HepG2 (cell line): ENCODE data around the gene RASL12. TPM values are rescaled to one million over a fixed set of nuclear protein-coding genes. Genes with fewer than 3 reads are reported as not detected.
A peak's percentile ranks its signal among the peaks of the same experiment; 100 is the strongest.

ENCODE experiments used
- ATAC-seq: fragments of 200-7000 bp; cut with Tn5 transposase; 3 replicates; pipeline ENCODE4 v1.9.1; 2020; ENCODE audit warnings: mild to moderate bottlenecking, moderate library complexity
- BruUV-seq: library from RNA; stranded (reverse); fragments of 400-500 nt; replicated peaks from 2 replicates; lab custom pipeline; 2021; lab: Mats Ljungman, UMichigan
- CTCF ChIA-PET: fragments of 300-600 bp; formaldehyde crosslinking; extraction: SDS; loops from one replicate; lab custom pipeline; 2021; ENCODE audit warnings: low total read pairs, inconsistent platforms, low intra/inter-chr PET ratio; lab: Yijun Ruan, JAX
- POLR2A ChIA-PET: fragments of 350-600 bp; sonication (Branson Sonifier 250); formaldehyde crosslinking; loops from one replicate; lab custom pipeline; 2020; ENCODE audit warnings: antibody characterized with exemption, inconsistent platforms; lab: Yijun Ruan, JAX
- DNase-seq: peaks from one replicate; pipeline ENCODE4 v3.0.0-alpha.2; 2015; ENCODE audit warnings: low spot score
- FAIRE-seq: peaks from 3 replicates; lab custom pipeline; 2011; peaks lifted over from hg19 to GRCh38; lab: Jason Lieb, UNC
- H2AFZ ChIP-seq: one replicate; pipeline ENCODE4 v1.6.1; 2011; ENCODE audit warnings: low read length, inconsistent platforms
- H3K27ac ChIP-seq: fragments of 300-600 bp; 3 replicates; pipeline ENCODE4 v1.8.0; 2011; ENCODE audit warnings: mixed run types, mild to moderate bottlenecking, mixed read lengths, low read length, inconsistent platforms; ENCODE audit not compliant: insufficient read depth; ENCODE audit errors: extremely low read length
- H3K27me3 ChIP-seq, 2 experiments: fragments of 200-600 bp in 1 of 2; 2 replicates in 1 of 2; 3 replicates in 1 of 2; pipeline versions ENCODE4 v1.6.0 to v1.8.0; 2011; ENCODE audit warnings: low read length in 2 of 2, mild to moderate bottlenecking in 2 of 2, moderate library complexity in 2 of 2, inconsistent platforms in 1 of 2; ENCODE audit not compliant: insufficient read depth in 2 of 2, control insufficient read depth in 1 of 2
- H3K36me3 ChIP-seq, 2 experiments: fragments of 200-600 bp in 1 of 2; replicated peaks in 1 of 2; 2 replicates in 1 of 2; 3 replicates in 1 of 2; pipeline versions ENCODE4 v1.5.1 to v1.8.0; 2011; ENCODE audit warnings: low read length in 2 of 2, inconsistent platforms in 1 of 2; ENCODE audit not compliant: insufficient read depth in 2 of 2, control insufficient read depth in 1 of 2
- H3K4me1 ChIP-seq: 2 replicates; pipeline ENCODE4 v1.5.1; 2012; ENCODE audit warnings: low read length, inconsistent platforms; ENCODE audit not compliant: insufficient read depth
- H3K4me2 ChIP-seq: 2 replicates; pipeline ENCODE4 v1.6.0; 2011; ENCODE audit warnings: low read depth, low read length, inconsistent platforms
- H3K4me3 ChIP-seq, 3 experiments: fragments of 200-600 bp in 1 of 3; sonication (generic), shearing (Covaris generic) in 1 of 3; replicated peaks in 1 of 3; 2 replicates each; pipeline ENCODE4 v1.5.1; 2011 to 2016; ENCODE audit warnings: low read length in 3 of 3, inconsistent platforms in 2 of 3, low read depth in 2 of 3, mild to moderate bottlenecking in 2 of 3, control low read depth in 1 of 3, mixed read lengths in 1 of 3; ENCODE audit not compliant: insufficient read depth in 1 of 3
- H3K79me2 ChIP-seq: one replicate; pipeline ENCODE4 v1.6.1; 2011; ENCODE audit warnings: low read length, inconsistent platforms; ENCODE audit not compliant: insufficient read depth
- H3K9ac ChIP-seq: 2 replicates; pipeline ENCODE4 v1.6.0; 2011; ENCODE audit warnings: mild to moderate bottlenecking, low read depth, low read length, inconsistent platforms; ENCODE audit not compliant: insufficient read depth
- H3K9me3 ChIP-seq: 2 replicates; pipeline ENCODE4 v1.5.1; 2012; ENCODE audit warnings: mild to moderate bottlenecking, low read length
- H4K20me1 ChIP-seq: 2 replicates; pipeline ENCODE4 v1.6.0; 2011; ENCODE audit warnings: inconsistent platforms, mild to moderate bottlenecking, low read length, moderate library complexity; ENCODE audit not compliant: insufficient read depth
- CTCF ChIP-seq: sonication (generic); formaldehyde crosslinking; IDR thresholded peaks from 2 replicates; pipeline ENCODE4 v1.5.0; 2020; ENCODE audit warnings: mild to moderate bottlenecking, missing genetic modification reagents, moderate library complexity
- FOXA3 ChIP-seq: IDR thresholded peaks from 2 replicates; pipeline ENCODE4 v1.6.1; 2016; ENCODE audit warnings: missing genetic modification reagents, missing compliant biosample characterization
- GPBP1L1 ChIP-seq: sonication (generic); formaldehyde crosslinking; IDR thresholded peaks from 2 replicates; pipeline ENCODE4 v1.5.0; 2020; ENCODE audit warnings: mild to moderate bottlenecking, missing genetic modification reagents
- HMGXB4 ChIP-seq, 2 experiments: sonication (generic) in 1 of 2; formaldehyde crosslinking in 1 of 2; IDR thresholded peaks; 2 replicates each; pipeline versions ENCODE4 v1.4.0 to v1.6.1; 2018 to 2020; ENCODE audit warnings: missing genetic modification reagents in 2 of 2, borderline replicate concordance in 1 of 2, low read depth in 1 of 2, mild to moderate bottlenecking in 1 of 2, missing biosample characterization in 1 of 2
- THYN1 ChIP-seq: sonication (generic); formaldehyde crosslinking; IDR thresholded peaks from 2 replicates; pipeline ENCODE4 v1.8.1; 2023; ENCODE audit warnings: low read depth, mild to moderate bottlenecking, moderate library complexity, missing genetic modification reagents, borderline replicate concordance
- ZBTB34 ChIP-seq: sonication (generic); formaldehyde crosslinking; IDR thresholded peaks from 2 replicates; pipeline ENCODE4 v1.8.0; 2022; ENCODE audit warnings: mild to moderate bottlenecking, missing genetic modification reagents
- ZNF251 ChIP-seq: sonication (generic); formaldehyde crosslinking; IDR thresholded peaks from 2 replicates; pipeline ENCODE4 v1.9.0; 2021; ENCODE audit warnings: mild to moderate bottlenecking, missing genetic modification reagents
- ZNF280D ChIP-seq: sonication (generic); formaldehyde crosslinking; IDR thresholded peaks from 2 replicates; pipeline ENCODE4 v1.5.1; 2020; ENCODE audit warnings: mild to moderate bottlenecking, missing genetic modification reagents
- ZNF430 ChIP-seq: sonication (generic); formaldehyde crosslinking; IDR thresholded peaks from 2 replicates; pipeline ENCODE4 v1.9.0; 2021; ENCODE audit warnings: mild to moderate bottlenecking, missing genetic modification reagents
- ZNF564 ChIP-seq: sonication (generic); formaldehyde crosslinking; IDR thresholded peaks from 2 replicates; pipeline ENCODE4 v1.8.1; 2023; ENCODE audit warnings: mild to moderate bottlenecking, missing genetic modification reagents
- ZNF790 ChIP-seq: sonication (generic); formaldehyde crosslinking; IDR thresholded peaks from 2 replicates; pipeline ENCODE4 v1.8.0; 2022; ENCODE audit warnings: missing genetic modification reagents, mild to moderate bottlenecking, borderline replicate concordance
- WGBS: methylation state at CpG from one replicate; pipeline ENCODE4 v1.1.6; 2017; ENCODE audit warnings: low lambda C conversion rate; 5-methylcytosine and 5-hydroxymethylcytosine counted together
- in situ Hi-C: cut with HindIII; loops from 2 replicates; pipeline ENCODE4 v1.10.0; 2017; ENCODE audit warnings: low pct_unique_long_range_greater_than_20kb; ENCODE audit not compliant: extremely low pct_ligation_motif_present
- intact Hi-C: fragments of 100-400 bp; cut with micrococcal nuclease; formaldehyde crosslinking; loops from one replicate; pipeline ENCODE4 v1.10.0; 2022; ENCODE audit not compliant: unreplicated experiment
- polyA plus RNA-seq, 8 experiments: library from polyadenylated mRNA; depleted of rRNA in 3 of 8; stranded (reverse) in 7 of 8; unstranded in 1 of 8; fragments of >200 nt; fragmentation: Illumina TruSeq in 4 of 8; extraction: Trizol in 4 of 8; gene quantifications; 2 replicates each; pipeline versions ENCODE4 v1.2.1 to v1.2.3, GENCODE V29; 2011 to 2016; ENCODE audit warnings: low read depth in 4 of 8, missing spikeins in 1 of 8, mixed read lengths in 1 of 8; ENCODE audit not compliant: insufficient read depth in 1 of 8
- total RNA-seq, 5 experiments: library from RNA; depleted of rRNA; stranded (reverse); fragments of >200 nt; fragmentation: Illumina TruSeq; extraction: Trizol; gene quantifications; 2 replicates each; pipeline ENCODE4 v1.2.3, GENCODE V29; 2016; ENCODE audit warnings: low read depth in 1 of 5

Gene RASL12
- total and polyA plus RNA-seq, 2 of the 13 experiments (the other 11 are each of a cell fraction or from before 2014, with no cell fraction given): 0.16 to 0.55 TPM

- intact Hi-C loops: loop anchor here (1.0 to 10.0 kb wide), 8 partner anchors 12 to 264 kb away; partner anchors contain the start of genes CLPX, RNU5A-1 and SLC51B
- in situ Hi-C loops: loop anchor here (10.0 kb wide), 2 partner anchors 52 to 262 kb away; partner anchors contain the start of gene RNU5A-1
- Histone ChIP-seq H3K27ac (peak overlapping the region; percentile 31), H3K79me2 (peaks cover 10% of the 10 kb centered on the region), H3K9ac (peak overlapping the region; percentile 23; the same call in 1 of the 2 replicates), H2AFZ (peak overlapping the region; percentile 82), H4K20me1 (no peaks in the 10 kb centered on the region), H3K36me3 (no peaks in the 10 kb centered on the region), H3K9me3 (no peaks in the 10 kb centered on the region), H3K4me2 (peak overlapping the region; percentile 70), H3K4me3 (peak overlapping the region; percentile 32 to 52 (median 34); a peak in 5 of 6 replicates), H3K4me1 (peaks cover 64% of the 10 kb centered on the region), H3K27me3 (no peaks in the 10 kb centered on the region; a peak in 1 of 5 replicates)
- ChIA-PET POLR2A (interaction anchor here (0.7 to 1.5 kb wide), 6 partner anchors 12 to 267 kb away, joined by 3 to 7 read pairs (median 4); partner anchors contain the start of genes CLPX and SLC51B), CTCF (interaction anchor here (0.7 to 3.1 kb wide), 14 partner anchors 18 to 302 kb away, joined by 3 to 56 read pairs (median 5); no protein-coding TSS in a partner anchor)
- peak; percentile 95 for DNase-seq
- FAIRE-seq: peak; percentile 97
- no TSS peak for BruUV-seq
- ATAC-seq: peak; percentile 94
- WGBS: under 1% methylated on average over 6 of the region's 13 CpGs
- TF ChIP-seq ZNF280D (0 out of 2 replicates have a peak, but pooled peaks have one; percentile 60), GPBP1L1 (no peak), THYN1 (CRISPR knock-in tag) (no peak), ZNF251 (no peak), ZBTB34 (CRISPR knock-in tag) (no peak), ZNF564 (CRISPR knock-in tag) (0 out of 2 replicates have a peak, but pooled peaks have one; percentile 34), FOXA3 (CRISPR knock-in tag) (peak; percentile 67; the same call in 1 of the 2 replicates), ZNF790 (no peak), CTCF (CRISPR knock-in tag) (peak; percentile 99), HMGXB4 (CRISPR knock-in tag; IDR thresholded peaks at IDR 0.05; ENCODE audit: borderline replicate concordance in 1 of 2, low read depth in 1 of 2) (peak; percentile 93), ZNF430 (CRISPR knock-in tag) (0 out of 2 replicates have a peak, but pooled peaks have one; percentile 1)
These were observed 34.8 kb downstream of the RASL12 start for GRCh38 chr15:65032801-65033537.
